ENCODE data around the gene NIT2.

NIT2 gene

DNA sequence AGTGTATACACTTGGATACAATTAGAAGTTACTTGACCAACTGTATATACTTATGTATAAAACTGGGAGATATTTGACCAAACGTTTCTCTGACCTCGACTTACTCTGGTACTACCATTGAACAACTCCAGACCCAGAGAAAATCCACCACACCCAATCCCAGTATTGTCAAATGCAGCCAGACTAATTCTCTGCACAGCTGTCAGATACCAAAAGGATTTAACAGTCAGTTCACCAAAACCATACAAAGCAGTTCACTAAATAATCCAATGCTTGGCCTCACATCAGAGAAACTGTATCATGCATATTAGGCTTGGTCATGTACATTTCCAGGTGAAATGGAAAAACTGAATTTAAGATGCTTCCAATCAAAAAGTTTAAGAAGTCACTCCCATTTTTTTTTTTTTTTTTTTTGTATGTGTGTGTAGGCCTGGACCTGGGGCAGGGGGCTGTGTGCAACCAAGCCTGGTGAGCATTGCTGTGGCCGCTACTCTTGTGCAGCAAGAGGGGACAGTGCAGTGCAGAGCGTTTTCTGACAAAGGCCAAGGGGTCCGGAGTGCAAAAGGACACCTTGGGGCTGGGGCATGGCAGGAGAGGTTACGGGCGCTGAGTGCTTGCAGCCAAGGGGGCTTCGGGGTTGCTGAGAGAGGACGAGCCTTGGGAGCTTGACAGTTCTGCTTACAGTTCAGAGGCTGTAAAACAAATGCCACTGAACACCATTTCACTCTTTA is 64.9 kb downstream of the NIT2 start:
- DNase-seq = no peak

DNA sequence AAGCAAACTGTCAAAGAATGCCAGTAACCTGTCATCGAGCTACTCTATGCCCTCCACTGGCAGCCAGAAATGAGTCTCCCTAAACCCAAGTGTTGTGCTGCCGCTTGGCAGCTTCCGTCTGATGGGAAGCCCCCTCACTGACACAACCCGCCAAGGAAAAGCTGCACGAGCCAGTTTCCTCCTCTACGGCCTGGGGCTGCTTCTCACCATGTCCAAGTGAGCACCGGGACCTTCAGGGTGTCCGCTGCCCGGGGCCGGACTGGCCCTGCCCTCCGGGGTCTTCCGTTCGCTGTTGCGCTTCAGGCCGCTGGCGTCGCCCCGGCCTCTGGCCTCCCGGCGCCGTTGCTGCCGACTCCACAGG is 65.8 kb downstream of the NIT2 start:
- DNase-seq = peak; percentile 39

DNA sequence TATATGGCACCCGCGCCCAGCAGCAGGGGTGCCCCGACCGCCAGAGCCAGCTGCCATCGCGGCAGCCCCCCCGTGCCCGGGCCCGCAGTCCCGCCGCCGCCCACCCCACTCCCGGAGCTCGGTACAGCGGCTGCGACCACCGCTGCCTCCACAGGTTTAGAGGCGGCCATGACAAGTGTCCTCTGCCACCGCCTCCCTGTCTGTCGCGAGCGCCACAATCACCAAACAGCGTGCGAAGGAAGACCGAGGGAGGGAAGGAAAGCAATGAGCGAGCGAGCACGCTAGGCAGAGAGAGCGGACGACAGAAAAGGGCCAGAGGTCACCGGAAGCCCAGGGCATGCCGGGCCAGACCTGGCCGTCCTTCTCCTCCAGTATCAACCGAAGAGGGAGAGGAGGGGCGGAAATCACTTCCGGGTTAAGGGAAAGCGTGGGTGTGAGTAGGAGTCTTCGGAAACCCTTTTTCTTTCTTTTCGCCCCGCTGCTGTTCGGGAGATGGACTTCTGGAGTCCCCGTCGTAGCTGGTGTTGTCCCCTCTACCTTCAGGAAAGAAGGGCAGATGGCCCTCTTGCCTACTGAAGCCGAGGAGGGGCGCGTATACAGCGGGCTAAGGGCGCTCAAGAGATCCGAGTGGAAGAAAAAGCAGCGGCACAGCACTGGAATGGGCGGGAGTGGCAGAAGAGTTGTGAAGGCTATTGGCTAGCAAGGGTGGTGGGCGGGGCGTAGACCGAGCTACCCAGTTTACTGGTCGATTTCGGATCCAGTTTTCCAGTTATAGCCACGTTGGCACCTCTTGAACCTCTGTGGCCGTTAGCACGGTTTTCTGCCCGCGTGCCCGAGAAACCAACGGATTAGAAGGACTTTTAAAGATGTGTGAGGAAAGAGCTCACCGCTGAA is 66.5 kb downstream of the NIT2 start, which contains the start of the genes LNP1 and TOMM70:
LNP1 (plus strand) TSS at position 760 of the 894 bp plus-strand sequence. CDS start 28,191 bp downstream, outside the sequence.
TOMM70 (minus strand) TSS at position 310 of the 894 bp plus-strand sequence; CDS start at position 170, 140 bp downstream.
- peak; percentile 94 for DNase-seq

DNA sequence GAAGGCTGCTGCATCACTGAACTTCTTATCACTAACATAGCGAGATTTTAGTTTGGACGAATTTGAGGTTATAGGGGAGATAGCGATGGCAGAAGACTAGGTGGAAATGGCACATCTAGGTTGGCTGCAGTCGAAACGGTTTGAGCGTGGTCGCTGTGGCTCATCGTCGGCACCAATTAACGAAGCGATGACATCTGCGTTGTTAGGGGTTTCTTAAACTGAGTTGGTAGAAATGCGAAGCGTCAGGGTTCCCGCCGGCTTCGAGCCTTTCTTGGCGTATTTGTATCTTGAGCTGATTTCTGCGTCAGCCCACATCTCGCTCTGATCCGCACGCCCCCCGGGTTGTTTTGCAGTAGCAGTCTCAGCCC is 67.1 kb downstream of the NIT2 start:
- peak; percentile 68 for DNase-seq

DNA sequence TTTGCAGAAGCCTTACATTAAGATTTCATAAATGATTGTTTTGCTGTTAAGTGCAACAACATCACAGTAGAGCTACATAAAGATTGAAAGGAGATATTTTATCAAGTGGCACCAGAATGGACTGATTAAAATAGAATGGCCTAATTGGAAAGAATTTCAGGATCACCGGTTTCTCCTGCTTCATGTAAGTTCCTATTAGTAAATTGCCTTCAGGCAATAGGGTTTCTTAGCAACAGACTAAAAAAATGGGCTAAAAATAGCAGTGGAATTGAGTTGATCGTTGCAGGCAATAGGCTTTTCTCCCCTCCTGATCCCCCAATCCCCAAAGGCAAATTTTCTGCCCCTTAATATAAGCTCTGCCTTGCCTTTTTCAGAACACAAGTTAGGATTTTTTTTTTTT is 67.7 kb downstream of the NIT2 start:
- DNase-seq = no peak

DNA sequence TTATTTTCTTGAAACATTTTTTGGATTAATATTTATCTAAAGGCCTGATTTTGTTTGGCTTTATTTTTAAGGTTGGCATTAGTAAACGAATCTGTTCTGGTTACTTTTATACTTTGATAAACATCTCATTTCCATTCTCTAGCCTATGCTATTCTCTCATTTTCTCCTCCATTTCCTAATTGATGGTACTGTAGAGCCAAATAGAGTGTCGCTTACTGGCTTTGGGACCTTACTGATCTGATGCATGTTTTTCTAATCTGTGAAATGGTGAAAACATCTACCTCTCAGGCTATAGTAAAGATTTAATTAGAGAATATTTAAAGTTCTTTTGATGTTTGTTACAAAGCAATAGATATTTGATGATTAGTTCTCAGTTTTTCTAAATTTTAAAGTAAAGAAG is 68.3 kb downstream of the NIT2 start:
- DNase-seq = no peak

DNA sequence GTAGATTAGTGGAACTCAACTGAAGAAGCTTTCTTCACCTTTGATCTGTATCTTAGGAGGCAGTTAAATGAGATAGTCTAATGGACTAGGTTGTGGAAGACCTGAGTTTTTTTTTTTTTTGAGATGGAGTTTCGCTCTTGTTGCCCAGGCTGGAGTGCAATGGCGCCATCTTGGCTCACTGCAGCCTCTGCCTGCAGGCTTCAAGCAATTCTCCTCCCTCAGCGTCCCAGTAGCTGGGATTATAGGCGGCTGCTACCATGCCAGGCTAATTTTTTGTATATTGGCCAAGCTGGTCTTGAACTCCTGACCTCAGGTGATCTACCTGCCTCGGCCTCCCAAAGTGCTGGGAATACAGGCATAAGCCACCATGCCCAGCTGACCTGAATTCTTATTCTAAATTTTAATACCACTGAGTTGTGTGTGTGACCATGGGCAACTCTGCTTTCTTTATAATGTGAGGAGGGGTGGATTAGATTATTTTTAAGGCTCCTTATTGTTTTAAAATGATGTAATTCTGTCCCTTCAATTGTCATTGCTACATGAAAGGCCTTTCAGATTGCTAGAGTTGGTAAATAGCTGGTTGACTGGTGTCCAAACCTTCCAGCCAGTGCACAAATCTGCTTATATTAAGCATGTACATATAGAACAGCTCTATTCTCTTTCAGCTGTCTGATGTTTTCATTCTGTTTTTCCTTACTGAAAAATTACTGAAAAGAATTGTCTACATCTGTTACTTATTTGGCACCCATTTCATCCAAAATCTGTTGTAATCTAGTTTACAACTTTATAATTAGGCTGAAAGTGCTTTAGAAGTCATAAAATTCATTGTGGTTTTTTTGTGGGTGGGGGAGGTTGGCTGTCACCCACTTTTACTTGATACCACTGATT is 69.0 kb downstream of the NIT2 start:
- DNase-seq = no peak

DNA sequence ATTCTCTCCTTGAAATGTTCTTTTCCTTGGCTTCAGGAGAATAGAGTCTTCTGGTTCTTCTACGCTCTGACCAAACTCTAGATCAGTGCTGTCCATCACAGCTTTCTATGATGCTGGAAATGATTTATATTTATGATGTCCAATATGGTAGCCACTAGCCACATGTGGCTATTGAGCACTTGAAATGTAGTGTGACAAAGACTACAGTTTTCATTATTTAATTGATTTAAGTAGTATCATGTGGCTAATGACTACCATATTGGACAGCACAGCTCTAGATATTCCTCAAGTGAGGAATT is 69.6 kb downstream of the NIT2 start:
- DNase-seq = no peak

DNA sequence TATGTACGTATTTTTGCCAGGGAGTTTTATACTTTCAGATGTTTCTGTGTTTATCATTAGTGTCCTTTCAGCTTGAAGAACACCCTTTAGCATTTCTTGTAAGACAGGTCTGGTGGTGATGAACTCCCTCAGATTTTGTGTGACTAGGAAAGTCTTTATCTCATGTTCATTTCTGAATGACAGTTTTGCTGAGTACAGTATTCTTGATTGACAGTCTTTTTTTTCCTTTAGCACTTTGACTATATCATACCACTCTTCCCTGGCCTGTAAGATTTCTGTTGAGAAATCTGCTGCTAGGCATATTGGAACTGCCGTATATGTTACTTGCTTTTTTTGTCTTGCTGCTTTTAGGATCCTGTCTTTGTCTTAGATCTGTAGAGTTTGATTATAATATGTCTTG is 72.6 kb downstream of the NIT2 start:
- DNase-seq = no peak

DNA sequence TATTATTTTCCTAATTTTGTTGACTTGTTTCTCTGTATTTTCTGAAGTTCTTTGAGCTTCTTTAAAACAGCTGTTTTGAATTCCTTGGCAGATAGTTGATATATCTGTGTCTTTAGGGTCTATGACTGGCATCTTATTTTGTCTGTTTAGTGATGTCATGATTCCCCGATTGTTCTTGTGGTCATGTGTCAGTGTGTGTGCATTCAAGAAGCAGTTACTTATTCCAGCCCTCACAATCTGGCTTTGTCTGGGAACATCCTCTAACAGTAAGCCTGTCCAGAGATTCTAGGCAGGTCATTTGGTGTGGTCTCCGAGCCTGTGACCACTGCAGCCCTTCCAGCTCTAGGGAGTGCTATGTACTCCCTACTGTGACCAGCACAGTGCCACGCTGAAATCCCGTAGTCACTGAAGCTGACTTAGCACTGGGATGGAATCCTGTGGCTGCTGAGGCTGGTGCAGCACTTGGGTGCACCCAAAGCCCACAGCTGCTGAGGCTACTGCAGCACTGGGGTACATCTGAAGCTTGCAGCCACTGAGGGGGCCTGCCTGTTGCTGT is 73.5 kb downstream of the NIT2 start:
- no peak for DNase-seq

Data from CD4-positive, alpha-beta T cell treated with Interleukin-17A for 1 hour (primary cell).